Fibroblast of lung (primary cell): ENCODE measurements around the gene AKAP13. TPM values are rescaled to one million over a fixed set of nuclear protein-coding genes. Genes with fewer than 3 reads are reported as not detected.

ENCODE experiments used
- DNase-seq, 2 donors: peaks; one replicate each; pipeline versions ENCODE4 v3.0.0 to v3.0.0-alpha.2; 2010; ENCODE audit warnings: low read depth in 2 of 2
- H2AFZ ChIP-seq: 2 replicates; pipeline ENCODE4 v1.5.1; 2012; ENCODE audit warnings: low read length, control low read depth, inconsistent platforms
- H3K27ac ChIP-seq: 2 replicates; pipeline ENCODE4 v1.5.1; 2011; ENCODE audit warnings: low read length, control low read depth; ENCODE audit not compliant: insufficient read depth
- H3K27me3 ChIP-seq: 2 replicates; pipeline ENCODE4 v1.5.1; 2011; ENCODE audit warnings: mild to moderate bottlenecking, low read length; ENCODE audit not compliant: control insufficient read depth, insufficient read depth
- H3K36me3 ChIP-seq: 2 replicates; pipeline ENCODE4 v1.5.1; 2011; ENCODE audit warnings: low read length; ENCODE audit not compliant: control insufficient read depth, insufficient read depth
- H3K4me1 ChIP-seq: 2 replicates; pipeline ENCODE4 v1.5.1; 2011; ENCODE audit warnings: low read length; ENCODE audit not compliant: control insufficient read depth, insufficient read depth; ENCODE audit errors: extremely low read depth
- H3K4me2 ChIP-seq: 2 replicates; pipeline ENCODE4 v1.5.1; 2011; ENCODE audit warnings: low read length, control low read depth; ENCODE audit not compliant: insufficient read depth; ENCODE audit errors: extremely low read depth
- H3K4me3 ChIP-seq, 4 experiments: fragments of 200-600 bp in 1 of 4; sonication (generic) in 1 of 4; replicated peaks in 1 of 4; 2 replicates each; pipeline ENCODE4 v1.5.1; 2011 to 2016; ENCODE audit warnings: low read length in 4 of 4, low read depth in 3 of 4, mild to moderate bottlenecking in 3 of 4, control low read depth in 2 of 4, inconsistent platforms in 1 of 4, mixed read lengths in 1 of 4; ENCODE audit not compliant: insufficient read depth in 1 of 4; ENCODE audit errors: control extremely low read depth in 1 of 4
- H3K79me2 ChIP-seq: 2 replicates; pipeline ENCODE4 v1.5.1; 2012; ENCODE audit warnings: mild to moderate bottlenecking, low read length, inconsistent platforms; ENCODE audit not compliant: control insufficient read depth, insufficient read depth
- H3K9ac ChIP-seq: 2 replicates; pipeline ENCODE4 v1.5.1; 2011; ENCODE audit warnings: mild to moderate bottlenecking, low read length, control low read depth; ENCODE audit not compliant: insufficient read depth
- H3K9me3 ChIP-seq: 2 replicates; pipeline ENCODE4 v1.5.1; 2012; ENCODE audit warnings: low read depth, low read length; ENCODE audit not compliant: control insufficient read depth, insufficient read depth
- H4K20me1 ChIP-seq: 2 replicates; pipeline ENCODE4 v1.5.1; 2011; ENCODE audit warnings: low read length; ENCODE audit not compliant: control insufficient read depth, insufficient read depth; ENCODE audit errors: extremely low read depth
- EZH2 ChIP-seq: IDR thresholded peaks from 2 replicates; pipeline ENCODE4 v1.5.1; 2012; ENCODE audit warnings: low read length, control low read depth, mild to moderate bottlenecking; ENCODE audit errors: missing control alignments
- polyA plus RNA-seq, 2 donors: library from polyadenylated mRNA; depleted of rRNA in 1 of 2; stranded (reverse) in 1 of 2; unstranded in 1 of 2; fragments of >200 nt; gene quantifications; 2 replicates each; pipeline ENCODE4 v1.2.1, GENCODE V29; 2011 to 2012; ENCODE audit warnings: missing spikeins in 1 of 2
- total RNA-seq: library from RNA; depleted of rRNA; stranded (reverse); fragments of >200 nt; gene quantifications from 2 replicates; pipeline ENCODE4 v1.2.1, GENCODE V29; 2014
- TF ChIP-seq, protein P1 (sequence below), 2 donors: IDR thresholded peaks in 1 of 2; conservative IDR thresholded peaks in 1 of 2; 1 replicate in 1 of 2; 2 replicates in 1 of 2; pipeline ENCODE4 v1.5.1; 2011 to 2012; ENCODE audit warnings: low read length in 2 of 2, control low read depth in 1 of 2, inconsistent platforms in 1 of 2, low read depth in 1 of 2, mild to moderate bottlenecking in 1 of 2

AKAP13 gene
- total and polyA plus RNA-seq, 2 donors (not counting 1 experiment from before 2014, with no cell fraction given), result 8.3 to 68.4 TPM

DNA sequence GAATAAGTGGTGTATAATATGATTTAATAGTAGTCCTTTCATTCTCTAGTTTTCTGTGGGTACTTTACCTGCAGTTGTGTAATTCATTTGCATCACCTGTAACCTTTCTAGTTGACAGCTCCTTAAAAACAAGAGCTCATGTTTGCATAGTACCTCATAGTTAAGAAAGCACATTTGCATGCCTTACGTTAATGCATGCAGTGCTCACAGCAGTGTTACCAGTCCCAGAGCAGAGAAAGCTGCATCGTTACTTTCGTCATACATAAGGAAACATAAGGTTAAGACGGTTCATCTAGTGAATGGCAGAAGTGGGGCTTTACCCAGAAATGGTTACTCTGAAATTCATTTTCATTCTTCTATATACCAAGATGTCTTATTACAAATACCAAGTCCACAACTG, 111.3 kb downstream of the AKAP13 start:
- no peak overlapping the region for H3K4me3 ChIP-seq
- peaks cover 12% of the 10 kb centered on the region for H3K79me2 ChIP-seq
- no peak overlapping the region for H3K27ac ChIP-seq
- no peak overlapping the region for H2AFZ ChIP-seq
- H4K20me1 ChIP-seq, result no peaks in the 10 kb centered on the region
- H3K4me2 ChIP-seq, result no peak overlapping the region
- no peaks in the 10 kb centered on the region for H3K9me3 ChIP-seq
- DNase-seq, result no peak
- no peak overlapping the region for H3K9ac ChIP-seq
- TF ChIP-seq, protein P1, sequence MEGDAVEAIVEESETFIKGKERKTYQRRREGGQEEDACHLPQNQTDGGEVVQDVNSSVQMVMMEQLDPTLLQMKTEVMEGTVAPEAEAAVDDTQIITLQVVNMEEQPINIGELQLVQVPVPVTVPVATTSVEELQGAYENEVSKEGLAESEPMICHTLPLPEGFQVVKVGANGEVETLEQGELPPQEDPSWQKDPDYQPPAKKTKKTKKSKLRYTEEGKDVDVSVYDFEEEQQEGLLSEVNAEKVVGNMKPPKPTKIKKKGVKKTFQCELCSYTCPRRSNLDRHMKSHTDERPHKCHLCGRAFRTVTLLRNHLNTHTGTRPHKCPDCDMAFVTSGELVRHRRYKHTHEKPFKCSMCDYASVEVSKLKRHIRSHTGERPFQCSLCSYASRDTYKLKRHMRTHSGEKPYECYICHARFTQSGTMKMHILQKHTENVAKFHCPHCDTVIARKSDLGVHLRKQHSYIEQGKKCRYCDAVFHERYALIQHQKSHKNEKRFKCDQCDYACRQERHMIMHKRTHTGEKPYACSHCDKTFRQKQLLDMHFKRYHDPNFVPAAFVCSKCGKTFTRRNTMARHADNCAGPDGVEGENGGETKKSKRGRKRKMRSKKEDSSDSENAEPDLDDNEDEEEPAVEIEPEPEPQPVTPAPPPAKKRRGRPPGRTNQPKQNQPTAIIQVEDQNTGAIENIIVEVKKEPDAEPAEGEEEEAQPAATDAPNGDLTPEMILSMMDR (conservative IDR thresholded peaks at IDR 0.05 in 1 of 2, IDR thresholded peaks at IDR 0.05 in 1 of 2; ENCODE audit: low read depth in 1 of 2, low read length in 2 of 2), result no peak
- TF ChIP-seq EZH2, result no peak
- peaks cover 4% of the 10 kb centered on the region for H3K4me1 ChIP-seq
- no peaks in the 10 kb centered on the region for H3K27me3 ChIP-seq
- no peaks in the 10 kb centered on the region for H3K36me3 ChIP-seq

DNA sequence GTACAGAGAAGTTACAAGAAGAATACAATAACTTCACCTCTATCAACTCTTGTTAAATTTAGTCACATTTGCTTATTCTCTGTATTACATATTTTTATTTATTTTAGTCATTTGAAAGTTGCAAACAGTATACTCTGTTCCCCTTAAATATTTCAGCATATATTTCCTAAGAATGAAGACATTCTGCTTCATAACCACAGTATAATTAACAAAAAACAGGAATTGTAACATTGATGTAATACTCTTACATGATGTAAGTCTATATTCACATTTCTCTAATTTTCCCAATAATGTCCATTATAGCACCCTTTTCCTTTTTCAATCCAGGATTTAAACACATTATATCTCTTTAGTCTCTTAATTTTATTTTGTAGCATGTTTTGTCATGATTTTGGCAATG, 112.0 kb downstream of the AKAP13 start:
- no peaks in the 10 kb centered on the region for H3K27me3 ChIP-seq
- TF ChIP-seq, protein P1 (conservative IDR thresholded peaks at IDR 0.05 in 1 of 2, IDR thresholded peaks at IDR 0.05 in 1 of 2; ENCODE audit: low read depth in 1 of 2, low read length in 2 of 2), result no peak
- no peak for TF ChIP-seq EZH2
- H3K79me2 ChIP-seq, result peaks cover 15% of the 10 kb centered on the region
- no peaks in the 10 kb centered on the region for H3K9me3 ChIP-seq
- no peaks in the 10 kb centered on the region for H4K20me1 ChIP-seq
- no peak overlapping the region for H3K9ac ChIP-seq
- H3K4me1 ChIP-seq, result peaks cover 4% of the 10 kb centered on the region
- H3K36me3 ChIP-seq, result no peaks in the 10 kb centered on the region
- no peak overlapping the region for H3K4me2 ChIP-seq
- H3K27ac ChIP-seq, result no peak overlapping the region
- no peak overlapping the region for H3K4me3 ChIP-seq
- no peak for DNase-seq
- H2AFZ ChIP-seq, result no peak overlapping the region

DNA sequence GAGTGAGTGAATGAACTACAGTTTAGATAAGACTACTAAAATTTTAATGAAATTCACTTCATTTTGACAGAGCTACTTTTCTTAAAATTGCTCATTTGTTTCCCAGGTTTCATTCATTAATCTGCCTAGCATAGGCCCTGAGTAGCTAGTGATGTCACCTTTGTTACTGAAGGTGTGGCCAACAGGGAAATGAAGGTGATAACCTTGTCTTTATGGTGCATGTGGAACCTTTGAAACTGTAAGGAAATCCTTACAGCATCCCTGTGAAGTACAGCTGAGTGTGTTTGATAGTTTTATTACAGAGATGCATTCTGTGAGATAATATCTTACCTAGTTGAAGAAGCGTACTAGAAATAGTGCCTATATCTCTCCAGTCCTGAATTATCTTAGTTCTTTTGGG, 112.9 kb downstream of the AKAP13 start:
- Histone ChIP-seq H4K20me1 (no peaks in the 10 kb centered on the region), H3K79me2 (peaks cover 18% of the 10 kb centered on the region), H2AFZ (no peak overlapping the region)

More for the DNA sequence above, 112.9 kb downstream of the AKAP13 start:
- H3K9me3 ChIP-seq, result no peaks in the 10 kb centered on the region
- no peak for TF ChIP-seq EZH2
- TF ChIP-seq, protein P1 (conservative IDR thresholded peaks at IDR 0.05 in 1 of 2, IDR thresholded peaks at IDR 0.05 in 1 of 2; ENCODE audit: low read depth in 1 of 2, low read length in 2 of 2), result no peak
- peaks cover 4% of the 10 kb centered on the region for H3K4me1 ChIP-seq
- H3K9ac ChIP-seq, result no peak overlapping the region
- no peak overlapping the region for H3K4me3 ChIP-seq
- H3K36me3 ChIP-seq, result no peaks in the 10 kb centered on the region
- no peak for DNase-seq
- H3K4me2 ChIP-seq, result no peak overlapping the region
- no peaks in the 10 kb centered on the region for H3K27me3 ChIP-seq
- no peak overlapping the region for H3K27ac ChIP-seq
